ENCODE data around the gene MPZL1.

DNA sequence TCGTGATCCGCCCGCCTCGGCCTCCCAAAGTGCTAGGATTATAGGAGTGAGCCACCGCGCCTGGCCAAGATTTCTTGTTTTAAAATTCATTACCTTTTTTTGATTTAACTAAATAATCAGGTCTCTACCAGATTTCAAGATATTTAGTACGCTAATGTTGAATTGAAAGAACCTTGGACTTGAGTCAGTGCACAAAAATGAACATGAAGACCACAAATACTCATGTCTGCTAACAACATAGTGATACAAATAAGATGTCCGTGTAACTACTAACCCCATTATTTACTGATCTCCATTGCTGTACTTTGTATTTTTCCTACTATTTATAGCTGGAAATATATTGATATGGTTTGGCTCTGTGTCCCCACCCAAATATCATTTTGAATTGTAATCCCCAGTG lies 16.4 kb downstream of the MPZL1 start:
- TF ChIP-seq, protein P1, sequence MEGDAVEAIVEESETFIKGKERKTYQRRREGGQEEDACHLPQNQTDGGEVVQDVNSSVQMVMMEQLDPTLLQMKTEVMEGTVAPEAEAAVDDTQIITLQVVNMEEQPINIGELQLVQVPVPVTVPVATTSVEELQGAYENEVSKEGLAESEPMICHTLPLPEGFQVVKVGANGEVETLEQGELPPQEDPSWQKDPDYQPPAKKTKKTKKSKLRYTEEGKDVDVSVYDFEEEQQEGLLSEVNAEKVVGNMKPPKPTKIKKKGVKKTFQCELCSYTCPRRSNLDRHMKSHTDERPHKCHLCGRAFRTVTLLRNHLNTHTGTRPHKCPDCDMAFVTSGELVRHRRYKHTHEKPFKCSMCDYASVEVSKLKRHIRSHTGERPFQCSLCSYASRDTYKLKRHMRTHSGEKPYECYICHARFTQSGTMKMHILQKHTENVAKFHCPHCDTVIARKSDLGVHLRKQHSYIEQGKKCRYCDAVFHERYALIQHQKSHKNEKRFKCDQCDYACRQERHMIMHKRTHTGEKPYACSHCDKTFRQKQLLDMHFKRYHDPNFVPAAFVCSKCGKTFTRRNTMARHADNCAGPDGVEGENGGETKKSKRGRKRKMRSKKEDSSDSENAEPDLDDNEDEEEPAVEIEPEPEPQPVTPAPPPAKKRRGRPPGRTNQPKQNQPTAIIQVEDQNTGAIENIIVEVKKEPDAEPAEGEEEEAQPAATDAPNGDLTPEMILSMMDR (conservative IDR thresholded peaks at IDR 0.05 in 1 of 2, IDR thresholded peaks at IDR 0.05 in 1 of 2; ENCODE audit: low read depth in 1 of 2, low read length in 2 of 2): no peak
- no peak for TF ChIP-seq EZH2 (IDR thresholded peaks at IDR 0.05; ENCODE audit: low read length, missing control alignments)
